ENCODE measurements around the gene GIT1.

GIT1 gene

DNA sequence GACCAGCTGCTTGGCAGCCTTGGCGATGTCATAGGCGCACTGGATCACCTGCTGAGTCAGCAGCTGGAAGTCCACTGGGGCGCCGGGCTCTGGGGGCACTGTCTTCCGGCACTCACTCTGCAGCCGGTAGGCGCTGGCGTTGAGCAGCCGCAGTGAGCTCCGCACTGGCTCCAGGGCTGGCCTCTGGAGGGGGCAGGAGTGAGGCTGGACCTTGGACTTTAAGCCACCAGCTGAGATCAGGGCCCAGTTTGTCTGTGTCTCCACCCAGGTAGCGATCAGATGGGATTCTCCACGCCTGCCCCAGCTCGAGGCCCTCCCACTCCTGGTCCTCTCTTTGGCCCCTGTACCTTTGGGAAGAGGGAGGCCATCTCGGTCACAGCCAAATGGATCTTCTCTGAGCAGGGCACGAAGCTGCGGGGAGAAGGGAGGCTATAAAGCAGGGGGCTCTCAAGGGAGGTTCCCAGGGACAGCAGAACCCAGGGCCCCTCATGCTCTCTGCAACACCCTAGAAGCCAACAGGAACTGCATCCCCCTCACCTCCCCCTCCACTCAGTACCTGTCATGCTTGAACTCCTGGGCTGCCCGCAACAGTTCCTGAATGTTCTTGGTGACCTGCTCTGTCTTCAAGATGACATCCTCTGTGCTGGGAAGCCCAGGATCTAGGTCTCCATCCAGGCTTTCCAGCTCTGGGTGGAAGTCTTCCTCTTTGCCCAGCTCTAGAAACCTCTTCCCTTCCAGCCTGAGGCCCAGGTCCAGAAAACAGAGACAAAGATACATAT is 14.5 kb downstream of the GIT1 start:
- no peak overlapping the region for H2AK5ac ChIP-seq (ENCODE audit: low read length, severe bottlenecking)
- no peak overlapping the region for H2BK120ac ChIP-seq (ENCODE audit: low read depth, low read length)
- H3K4me1 ChIP-seq (ENCODE audit: control insufficient read depth, insufficient read depth, low read depth, low read length): peaks cover 20% of the 10 kb centered on the region
- H3K14ac ChIP-seq (ENCODE audit: low read length in 2 of 2): no peak overlapping the region
- no peak overlapping the region for H3K9ac ChIP-seq (ENCODE audit: low read length)
- H2BK12ac ChIP-seq (ENCODE audit: low read length in 2 of 2): no peak overlapping the region
- no peaks in the 10 kb centered on the region for H3K27me3 ChIP-seq (ENCODE audit: control insufficient read depth in 1 of 2, insufficient read depth in 1 of 2, low read length in 2 of 2)
- H2BK5ac ChIP-seq (ENCODE audit: low read depth, low read length, poor library complexity, severe bottlenecking): no peak overlapping the region
- H2AFZ ChIP-seq (ENCODE audit: low read depth, low read length): no peak overlapping the region
- peaks cover 86 to 87% of the 10 kb centered on the region in 2 experiments for H3K36me3 ChIP-seq (ENCODE audit: control insufficient read depth in 1 of 2, insufficient read depth in 2 of 2, low read depth in 1 of 2, low read length in 2 of 2)
- no peak overlapping the region for H3K4me2 ChIP-seq (ENCODE audit: low read length, poor library complexity, severe bottlenecking)
- H3K27ac ChIP-seq (ENCODE audit: low read length, poor library complexity, severe bottlenecking): no peak overlapping the region
- no peak overlapping the region for H3K23ac ChIP-seq (ENCODE audit: low read length in 2 of 2)
- WGBS: 96% methylated on average over 17 of the region's 17 CpGs
- no peak overlapping the region for H3K4ac ChIP-seq (ENCODE audit: low read depth in 1 of 2, low read length in 2 of 2)
- DNase-seq: no peak
- H4K91ac ChIP-seq (ENCODE audit: low read length): no peak overlapping the region
- H3K79me1 ChIP-seq (replicated peaks; ENCODE audit: low read length, poor library complexity, severe bottlenecking): peaks cover 36% of the 10 kb centered on the region
- H3K4me3 ChIP-seq (ENCODE audit: insufficient read depth in 1 of 2, low read depth in 1 of 2, low read length in 2 of 2): no peak overlapping the region
- no peak overlapping the region for H2BK15ac ChIP-seq (ENCODE audit: low read depth, poor library complexity, severe bottlenecking)
- no peak overlapping the region for H3K18ac ChIP-seq (ENCODE audit: low read depth in 1 of 2, low read length in 2 of 2)
- no peak overlapping the region for H4K8ac ChIP-seq (ENCODE audit: low read length)
- no peaks in the 10 kb centered on the region for H3K9me3 ChIP-seq (ENCODE audit: control insufficient read depth, low read length)

DNA sequence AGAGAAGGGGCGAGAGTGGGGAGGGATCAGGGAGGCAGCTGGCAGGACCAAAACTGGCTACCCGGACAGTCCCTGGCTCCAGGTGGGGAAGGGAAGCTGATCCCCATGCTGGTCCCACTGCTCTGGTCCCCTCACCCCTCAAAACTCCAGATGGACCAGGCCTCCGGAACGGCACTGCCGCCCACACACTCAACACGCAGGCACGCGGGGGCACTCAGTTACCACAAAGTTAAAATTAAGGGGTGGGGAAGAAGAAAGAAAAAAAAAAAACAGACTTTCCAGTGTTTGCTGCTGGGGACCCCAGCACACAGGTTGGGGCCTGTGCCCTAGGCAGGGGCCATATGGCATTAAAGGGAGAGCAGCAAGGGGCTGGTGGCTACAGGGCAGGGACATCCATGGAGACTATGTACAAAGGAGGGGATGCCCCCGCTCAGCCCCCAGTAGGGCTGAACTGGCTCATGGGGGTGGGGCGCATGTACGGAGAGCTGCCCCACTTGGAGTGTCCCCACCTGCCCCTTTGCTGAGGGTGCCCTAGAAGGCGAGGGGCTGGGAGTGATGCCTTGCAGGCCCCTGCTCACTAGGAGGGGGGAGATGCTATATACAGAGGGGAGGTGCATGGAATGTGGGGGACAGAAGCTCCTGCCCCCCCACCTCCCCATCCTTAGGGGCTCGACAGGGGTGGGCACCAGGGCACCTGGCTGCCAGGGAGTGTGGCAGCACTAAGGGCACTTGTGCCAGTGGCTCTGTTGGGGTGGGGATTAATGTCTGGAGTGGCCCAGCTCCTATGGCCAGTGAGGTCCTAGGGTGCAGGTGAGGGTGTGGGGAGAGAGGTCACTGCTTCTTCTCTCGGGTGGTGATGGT is 15.3 kb downstream of the GIT1 start:
- H2BK12ac ChIP-seq (ENCODE audit: low read length in 2 of 2): no peak overlapping the region
- no peak overlapping the region for H3K4ac ChIP-seq (ENCODE audit: low read depth in 1 of 2, low read length in 2 of 2)
- H3K79me1 ChIP-seq (replicated peaks; ENCODE audit: low read length, poor library complexity, severe bottlenecking): peaks cover 30% of the 10 kb centered on the region
- no peak overlapping the region for H3K4me2 ChIP-seq (ENCODE audit: low read length, poor library complexity, severe bottlenecking)
- H2BK15ac ChIP-seq (ENCODE audit: low read depth, poor library complexity, severe bottlenecking): no peak overlapping the region
- H3K4me3 ChIP-seq (ENCODE audit: insufficient read depth in 1 of 2, low read depth in 1 of 2, low read length in 2 of 2): no peak overlapping the region
- H3K9ac ChIP-seq (ENCODE audit: low read length): no peak overlapping the region
- peaks cover 79 to 80% of the 10 kb centered on the region in 2 experiments for H3K36me3 ChIP-seq (ENCODE audit: control insufficient read depth in 1 of 2, insufficient read depth in 2 of 2, low read depth in 1 of 2, low read length in 2 of 2)
- H3K4me1 ChIP-seq (ENCODE audit: control insufficient read depth, insufficient read depth, low read depth, low read length): peaks cover 26% of the 10 kb centered on the region
- H3K27ac ChIP-seq (ENCODE audit: low read length, poor library complexity, severe bottlenecking): no peak overlapping the region
- no peak overlapping the region for H2BK5ac ChIP-seq (ENCODE audit: low read depth, low read length, poor library complexity, severe bottlenecking)
- DNase-seq: no peak
- H3K18ac ChIP-seq (ENCODE audit: low read depth in 1 of 2, low read length in 2 of 2): no peak overlapping the region
- H2AK5ac ChIP-seq (ENCODE audit: low read length, severe bottlenecking): no peak overlapping the region
- no peak overlapping the region for H2BK120ac ChIP-seq (ENCODE audit: low read depth, low read length)
- 96% methylated on average over 13 of the region's 14 CpGs for WGBS
- H3K9me3 ChIP-seq (ENCODE audit: control insufficient read depth, low read length): no peaks in the 10 kb centered on the region
- no peak overlapping the region for H4K91ac ChIP-seq (ENCODE audit: low read length)
- no peak overlapping the region for H3K14ac ChIP-seq (ENCODE audit: low read length in 2 of 2)
- no peak overlapping the region for H4K8ac ChIP-seq (ENCODE audit: low read length)
- H3K27me3 ChIP-seq (ENCODE audit: control insufficient read depth in 1 of 2, insufficient read depth in 1 of 2, low read length in 2 of 2): no peaks in the 10 kb centered on the region
- no peak overlapping the region for H2AFZ ChIP-seq (ENCODE audit: low read depth, low read length)
- H3K23ac ChIP-seq (ENCODE audit: low read length in 2 of 2): no peak overlapping the region

DNA sequence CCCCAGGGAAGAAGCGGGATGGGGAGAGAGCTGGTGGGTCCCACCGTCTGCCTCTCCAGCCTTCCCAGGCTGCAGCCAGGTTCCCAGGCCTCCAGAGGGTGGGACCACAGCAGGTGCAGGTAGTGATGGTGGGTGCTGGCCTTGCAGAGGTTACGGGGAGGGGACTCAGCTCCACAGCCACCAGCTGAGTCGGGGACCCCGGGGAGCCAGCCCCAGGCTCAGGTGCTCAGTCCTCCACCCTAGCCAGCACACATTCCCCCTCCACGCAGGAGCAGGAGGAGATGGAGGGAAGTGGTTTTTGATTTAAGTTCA is 15.9 kb downstream of the GIT1 start:
- H3K27ac ChIP-seq (ENCODE audit: low read length, poor library complexity, severe bottlenecking): no peak overlapping the region
- no peak overlapping the region for H3K18ac ChIP-seq (ENCODE audit: low read depth in 1 of 2, low read length in 2 of 2)
- 92% methylated on average over 5 of the region's 6 CpGs for WGBS
- no peak overlapping the region for H3K9ac ChIP-seq (ENCODE audit: low read length)
- H2BK15ac ChIP-seq (ENCODE audit: low read depth, poor library complexity, severe bottlenecking): no peak overlapping the region
- peak overlapping the region in 1 of 2 experiments; percentile 20 for H3K14ac ChIP-seq (ENCODE audit: low read length in 2 of 2)
- H4K91ac ChIP-seq (ENCODE audit: low read length): no peak overlapping the region
- peaks cover 26% of the 10 kb centered on the region for H3K79me1 ChIP-seq (replicated peaks; ENCODE audit: low read length, poor library complexity, severe bottlenecking)
- peak overlapping the region in 1 of 2 experiments; percentile 31 for H2BK12ac ChIP-seq (ENCODE audit: low read length in 2 of 2)
- DNase-seq: no peak
- H2AFZ ChIP-seq (ENCODE audit: low read depth, low read length): no peak overlapping the region
- peak overlapping the region in 1 of 2 experiments; percentile 26 for H3K4ac ChIP-seq (ENCODE audit: low read depth in 1 of 2, low read length in 2 of 2)
- no peak overlapping the region for H2BK5ac ChIP-seq (ENCODE audit: low read depth, low read length, poor library complexity, severe bottlenecking)
- H3K36me3 ChIP-seq (ENCODE audit: control insufficient read depth in 1 of 2, insufficient read depth in 2 of 2, low read depth in 1 of 2, low read length in 2 of 2): peaks cover 73 to 74% of the 10 kb centered on the region in 2 experiments
- H3K4me1 ChIP-seq (ENCODE audit: control insufficient read depth, insufficient read depth, low read depth, low read length): peaks cover 28% of the 10 kb centered on the region
- H3K4me3 ChIP-seq (ENCODE audit: insufficient read depth in 1 of 2, low read depth in 1 of 2, low read length in 2 of 2): no peak overlapping the region
- no peak overlapping the region for H3K4me2 ChIP-seq (ENCODE audit: low read length, poor library complexity, severe bottlenecking)
- H3K23ac ChIP-seq (ENCODE audit: low read length in 2 of 2): no peak overlapping the region
- no peaks in the 10 kb centered on the region for H3K27me3 ChIP-seq (ENCODE audit: control insufficient read depth in 1 of 2, insufficient read depth in 1 of 2, low read length in 2 of 2)
- no peak overlapping the region for H2BK120ac ChIP-seq (ENCODE audit: low read depth, low read length)
- no peak overlapping the region for H4K8ac ChIP-seq (ENCODE audit: low read length)
- H3K9me3 ChIP-seq (ENCODE audit: control insufficient read depth, low read length): no peaks in the 10 kb centered on the region
- no peak overlapping the region for H2AK5ac ChIP-seq (ENCODE audit: low read length, severe bottlenecking)
